IMR-90 (cell line): ENCODE measurements around the gene STX2. TPM values are rescaled to one million over a fixed set of nuclear protein-coding genes. Genes with fewer than 3 reads are reported as not detected.
A peak's percentile ranks its signal among the peaks of the same experiment; 100 is the strongest.

Source experiments
- ATAC-seq: fragments of 200-7000 bp; cut with Tn5 transposase; 2 replicates; pipeline ENCODE4 v1.9.1; 2020; ENCODE audit warnings: low read depth, mild to moderate bottlenecking, moderate library complexity
- BruUV-seq: library from RNA; stranded (reverse); fragments of 400-500 nt; replicated peaks from 2 replicates; lab custom pipeline; 2021; lab: Mats Ljungman, UMichigan
- CTCF ChIA-PET: fragments of 300-600 bp; formaldehyde crosslinking; extraction: SDS; loops from one replicate; lab custom pipeline; 2021; ENCODE audit warnings: antibody characterized with exemption; lab: Yijun Ruan, JAX
- POLR2A ChIA-PET: fragments of 300-600 bp; sonication (Branson Sonifier 250); formaldehyde crosslinking; loops from one replicate; lab custom pipeline; 2022; ENCODE audit warnings: antibody characterized with exemption; ENCODE audit not compliant: unreplicated experiment; lab: Charles Lee
- DNase-seq: peaks from one replicate; pipeline ENCODE4 v3.0.0; 2013
- H2AFZ ChIP-seq: replicated peaks from 2 replicates; pipeline ENCODE3; 2013; ENCODE audit warnings: low read length, mild to moderate bottlenecking; ENCODE audit not compliant: poor library complexity
- H2AK5ac ChIP-seq: 2 replicates; pipeline ENCODE4 v1.6.1; 2013; ENCODE audit warnings: low read depth, low read length, inconsistent platforms
- H2AK9ac ChIP-seq: replicated peaks from 2 replicates; pipeline ENCODE3; 2013; ENCODE audit warnings: mild to moderate bottlenecking, low read depth, low read length, moderate library complexity; ENCODE audit not compliant: poor library complexity
- H2BK120ac ChIP-seq: 2 replicates; pipeline ENCODE4 v1.6.1; 2013; ENCODE audit warnings: low read depth, low read length, inconsistent platforms
- H2BK15ac ChIP-seq: 3 replicates; pipeline ENCODE4 v1.6.1; 2013; ENCODE audit warnings: low read depth, low read length, inconsistent platforms
- H2BK20ac ChIP-seq: 2 replicates; pipeline ENCODE4 v1.6.1; 2013; ENCODE audit warnings: low read depth, mild to moderate bottlenecking, inconsistent platforms, low read length, moderate library complexity
- H2BK5ac ChIP-seq: 2 replicates; pipeline ENCODE4 v1.6.1; 2013; ENCODE audit warnings: mild to moderate bottlenecking, low read depth, low read length, inconsistent platforms; ENCODE audit not compliant: poor library complexity, severe bottlenecking
- H3K14ac ChIP-seq: replicated peaks from 2 replicates; pipeline ENCODE4 v1.6.1; 2013; ENCODE audit warnings: low read depth, low read length, inconsistent platforms
- H3K18ac ChIP-seq: 2 replicates; pipeline ENCODE4 v1.6.1; 2013; ENCODE audit warnings: low read depth, low read length, control low read depth
- H3K23ac ChIP-seq: 2 replicates; pipeline ENCODE4 v1.6.1; 2013; ENCODE audit warnings: low read depth, low read length, inconsistent platforms
- H3K27ac ChIP-seq: 2 replicates; pipeline ENCODE4 v1.5.1; 2013; ENCODE audit warnings: mild to moderate bottlenecking, control low read depth, low read length; ENCODE audit not compliant: insufficient read depth
- H3K27me3 ChIP-seq: 2 replicates; pipeline ENCODE4 v1.6.1; 2013; ENCODE audit warnings: low read length; ENCODE audit not compliant: control insufficient read depth, insufficient read depth
- H3K36me3 ChIP-seq: 2 replicates; pipeline ENCODE4 v1.6.1; 2013; ENCODE audit warnings: low read length, mixed read lengths; ENCODE audit not compliant: control insufficient read depth, insufficient read depth
- H3K4ac ChIP-seq: 2 replicates; pipeline ENCODE4 v1.6.1; 2013; ENCODE audit warnings: low read depth, low read length, inconsistent platforms
- H3K4me1 ChIP-seq: 2 replicates; pipeline ENCODE4 v1.6.1; 2013; ENCODE audit warnings: low read length, mixed read lengths; ENCODE audit not compliant: control insufficient read depth, insufficient read depth
- H3K4me2 ChIP-seq: 2 replicates; pipeline ENCODE4 v1.6.1; 2013; ENCODE audit warnings: low read depth, mild to moderate bottlenecking, control low read depth, low read length, moderate library complexity
- H3K4me3 ChIP-seq: 2 replicates; pipeline ENCODE4 v1.5.1; 2013; ENCODE audit warnings: low read depth, mild to moderate bottlenecking, control low read depth, low read length, moderate library complexity; ENCODE audit not compliant: insufficient read depth
- H3K56ac ChIP-seq: 2 replicates; pipeline ENCODE4 v1.6.1; 2013; ENCODE audit warnings: low read length, inconsistent platforms; ENCODE audit not compliant: insufficient read depth; ENCODE audit errors: extremely low read depth
- H3K79me1 ChIP-seq, 2 experiments: 2 replicates each; pipeline ENCODE4 v1.6.1; 2013; ENCODE audit warnings: low read length in 2 of 2, inconsistent platforms in 1 of 2, low read depth in 1 of 2
- H3K9ac ChIP-seq: 2 replicates; pipeline ENCODE4 v1.6.1; 2013; ENCODE audit warnings: low read depth, low read length, control low read depth
- H3K9me1 ChIP-seq: 2 replicates; pipeline ENCODE4 v1.6.1; 2013; ENCODE audit warnings: low read length, inconsistent platforms; ENCODE audit not compliant: insufficient read depth
- H3K9me3 ChIP-seq: 2 replicates; pipeline ENCODE4 v1.6.1; 2013; ENCODE audit warnings: low read length; ENCODE audit not compliant: control insufficient read depth, insufficient read depth
- H4K20me1 ChIP-seq: 2 replicates; pipeline ENCODE4 v1.6.1; 2013; ENCODE audit warnings: low read length, inconsistent platforms; ENCODE audit not compliant: insufficient read depth
- H4K5ac ChIP-seq: 2 replicates; pipeline ENCODE4 v1.6.1; 2013; ENCODE audit warnings: mild to moderate bottlenecking, low read depth, low read length, control low read depth
- H4K8ac ChIP-seq, 2 experiments: 2 replicates each; pipeline ENCODE4 v1.6.1; 2013; ENCODE audit warnings: low read depth in 2 of 2, low read length in 2 of 2, control low read depth in 1 of 2, inconsistent platforms in 1 of 2
- H4K91ac ChIP-seq: 2 replicates; pipeline ENCODE4 v1.6.1; 2013; ENCODE audit warnings: low read depth, low read length, inconsistent platforms; ENCODE audit not compliant: insufficient read depth
- BHLHE40 ChIP-seq: fragments of 150-350 bp; IDR thresholded peaks from 2 replicates; pipeline ENCODE4 v1.6.1; 2016; ENCODE audit warnings: mild to moderate bottlenecking, low read depth, low read length
- CEBPB ChIP-seq: IDR thresholded peaks from 2 replicates; pipeline ENCODE4 v1.6.1; 2012; ENCODE audit warnings: low read depth, low read length, improper control_type of control experiment
- CHD1 ChIP-seq: IDR thresholded peaks from 2 replicates; pipeline ENCODE4 v1.6.1; 2012; ENCODE audit warnings: low read depth, low read length, improper control_type of control experiment
- ELK1 ChIP-seq: fragments of 150-350 bp; IDR thresholded peaks from 2 replicates; pipeline ENCODE4 v1.6.1; 2016; ENCODE audit warnings: low read depth, mild to moderate bottlenecking, low read length, moderate library complexity, borderline replicate concordance
- FOS ChIP-seq: fragments of 150-350 bp; IDR thresholded peaks from 2 replicates; pipeline ENCODE4 v1.6.1; 2016; ENCODE audit warnings: low read depth, low read length
- MAFK ChIP-seq: IDR thresholded peaks from 2 replicates; pipeline ENCODE4 v1.6.1; 2012; ENCODE audit warnings: low read depth, low read length, improper control_type of control experiment
- MAZ ChIP-seq: IDR thresholded peaks from 2 replicates; pipeline ENCODE4 v1.6.1; 2012; ENCODE audit warnings: low read depth, mild to moderate bottlenecking, low read length, improper control_type of control experiment, moderate library complexity, borderline replicate concordance
- MXI1 ChIP-seq: IDR thresholded peaks from 2 replicates; pipeline ENCODE4 v1.6.1; 2012; ENCODE audit warnings: low read depth, mild to moderate bottlenecking, low read length, moderate library complexity, borderline replicate concordance
- NFE2L2 ChIP-seq: fragments of 150-350 bp; IDR thresholded peaks from 2 replicates; pipeline ENCODE4 v1.6.1; 2016; ENCODE audit warnings: low read depth, mild to moderate bottlenecking, low read length
- POLR2A ChIP-seq: IDR thresholded peaks from 2 replicates; pipeline ENCODE4 v1.6.1; 2012; ENCODE audit warnings: mild to moderate bottlenecking, low read depth, low read length
- RAD21 ChIP-seq: IDR thresholded peaks from 2 replicates; pipeline ENCODE4 v1.6.1; 2012; ENCODE audit warnings: low read length, improper control_type of control experiment
- RCOR1 ChIP-seq: IDR thresholded peaks from 2 replicates; pipeline ENCODE4 v1.6.1; 2012; ENCODE audit warnings: mild to moderate bottlenecking, low read length, improper control_type of control experiment; ENCODE audit not compliant: insufficient replicate concordance
- RFX5 ChIP-seq: IDR thresholded peaks from 2 replicates; pipeline ENCODE4 v1.8.0; 2012; ENCODE audit warnings: low read depth, mild to moderate bottlenecking, low read length, moderate library complexity
- SMC3 ChIP-seq: fragments of 150-350 bp; IDR thresholded peaks from 2 replicates; pipeline ENCODE4 v1.6.1; 2016; ENCODE audit warnings: low read depth, mild to moderate bottlenecking, antibody characterized with exemption, low read length, moderate library complexity
- WGBS, 2 experiments: methylation state at CpG; one replicate each; pipeline versions ENCODE4 v1.1.5 to v1.1.7; 2013; ENCODE audit warnings: missing lambda C conversion rate in 2 of 2; ENCODE audit not compliant: insufficient read length in 1 of 2; ENCODE audit errors: extremely low coverage in 2 of 2; 5-methylcytosine and 5-hydroxymethylcytosine counted together
- dilution Hi-C: fragments of 300-500 bp; cut with HindIII; formaldehyde crosslinking; loops from one replicate; pipeline ENCODE4 v1.14.3; 2018; ENCODE audit warnings: low sequenced_read_pairs; ENCODE audit not compliant: unreplicated experiment
- in situ Hi-C: fragments of 300-500 bp; cut with MboI; formaldehyde crosslinking; loops from 3 replicates; pipeline ENCODE4 v1.14.3; 2019; ENCODE audit warnings: low sequenced_read_pairs, inconsistent platforms, mixed read lengths
- intact Hi-C: fragments of 100-400 bp; cut with micrococcal nuclease; formaldehyde crosslinking; loops from 2 replicates; pipeline ENCODE4 v1.10.0; 2022
- polyA plus RNA-seq, 3 experiments: library from polyadenylated mRNA; depleted of rRNA; stranded (reverse); fragments of >200 nt; gene quantifications; 2 replicates each; pipeline ENCODE4 v1.2.3, GENCODE V29; 2012; ENCODE audit warnings: low replicate concordance in 1 of 3
- total RNA-seq: library from RNA; depleted of rRNA; stranded (reverse); fragments of >200 nt; gene quantifications from 2 replicates; pipeline ENCODE4 v1.2.3, GENCODE V29; 2012

STX2 gene
- total and polyA plus RNA-seq, 2 of the 4 experiments (the other 2 are of a cell fraction), result 26.9 to 32.5 TPM

GRCh38 chr12:130818635-130819576 is 20.1 kb downstream of the STX2 start (continued):
- TF ChIP-seq RFX5, result no peak
- TF ChIP-seq BHLHE40, result no peak
- TF ChIP-seq RAD21, result peak; percentile 36

GRCh38 chr12:130818272-130818634 is 20.8 kb downstream of the STX2 start:
- no TSS peak for BruUV-seq

More at GRCh38 chr12:130818272-130818634, 20.8 kb downstream of the STX2 start:
- H3K23ac ChIP-seq, result no peak overlapping the region
- H3K27ac ChIP-seq, result no peak overlapping the region
- H4K8ac ChIP-seq, result no peak overlapping the region
- H3K9me3 ChIP-seq, result no peaks in the 10 kb centered on the region
- no peak overlapping the region for H3K4ac ChIP-seq
- H2AK5ac ChIP-seq, result no peak overlapping the region
- H2BK120ac ChIP-seq, result no peak overlapping the region
- no peak overlapping the region for H3K4me3 ChIP-seq
- H3K14ac ChIP-seq, result no peak overlapping the region
- peaks cover 11 to 30% of the 10 kb centered on the region in 2 experiments for H3K79me1 ChIP-seq
- H3K36me3 ChIP-seq, result peaks cover 30% of the 10 kb centered on the region
- intact Hi-C loops (no loop called here), in situ Hi-C loops (loop anchor here (25.0 kb wide), 1 partner anchor 894 kb away; the partner anchor contains the start of gene SFSWAP), dilution Hi-C loops (no loop called here)
- H2AFZ ChIP-seq, result no peak overlapping the region
- no peaks in the 10 kb centered on the region; the same call in 1 of the 2 replicates for H3K9me1 ChIP-seq
- no peak overlapping the region for H2BK15ac ChIP-seq
- ATAC-seq, result no peak
- CTCF ChIA-PET, result no interaction called here
- no peak overlapping the region for H3K56ac ChIP-seq
- no peak overlapping the region for H4K91ac ChIP-seq
- DNase-seq, result no peak
- H4K20me1 ChIP-seq, result no peaks in the 10 kb centered on the region
- no peak overlapping the region for H3K4me2 ChIP-seq
- H3K9ac ChIP-seq, result no peak overlapping the region
- POLR2A ChIA-PET, result no interaction called here
- H2AK9ac ChIP-seq, result no peak overlapping the region
- no peaks in the 10 kb centered on the region for H3K27me3 ChIP-seq
- H2BK20ac ChIP-seq, result no peak overlapping the region
- no peak overlapping the region for H3K18ac ChIP-seq
- H4K5ac ChIP-seq, result no peak overlapping the region
- TF ChIP-seq MAFK (no peak), MXI1 (no peak), RCOR1 (no peak), BHLHE40 (no peak), ELK1 (no peak), SMC3 (no peak), NFE2L2 (no peak), MAZ (no peak), RFX5 (no peak), POLR2A (no peak), CHD1 (no peak), CEBPB (no peak), FOS (no peak), RAD21 (no peak)
- 78% methylated on average over 4 of the region's 14 CpGs; no CpG with 5 or more reads in 1 of the 2 experiments for WGBS, 2 experiments
- no peak overlapping the region for H2BK5ac ChIP-seq
- H3K4me1 ChIP-seq, result no peaks in the 10 kb centered on the region
